HG02678 (cell line): ENCODE data around the gene CCDC175.

Experiments used
- ATAC-seq: cut with Tn5 transposase; IDR thresholded peaks from one replicate; pipeline ENCODE4 v1.9.1; 2021; ENCODE audit warnings: mild to moderate bottlenecking, moderate library complexity; ENCODE audit not compliant: unreplicated experiment

Gene CCDC175

DNA sequence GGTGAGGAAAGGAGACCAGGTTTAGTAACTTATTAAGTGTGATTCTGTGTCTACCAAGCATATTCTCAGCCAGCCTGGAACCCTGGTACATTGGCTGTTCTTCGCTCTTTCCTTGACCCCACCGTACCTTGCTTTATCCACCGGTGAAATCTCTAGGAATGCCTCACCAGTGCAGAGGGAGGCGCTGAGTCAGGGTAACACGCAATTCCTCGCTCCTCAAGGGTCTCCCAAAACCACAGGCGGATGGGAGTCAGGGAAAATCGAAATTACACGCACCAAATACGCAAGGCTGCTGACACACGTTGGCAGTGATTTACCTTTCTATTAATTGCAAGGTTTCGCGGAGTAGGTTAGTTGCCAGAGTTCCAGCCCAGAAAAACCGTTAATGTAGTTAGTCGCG lies 93.2 kb downstream of the CCDC175 start:
- ATAC-seq = no peak

DNA sequence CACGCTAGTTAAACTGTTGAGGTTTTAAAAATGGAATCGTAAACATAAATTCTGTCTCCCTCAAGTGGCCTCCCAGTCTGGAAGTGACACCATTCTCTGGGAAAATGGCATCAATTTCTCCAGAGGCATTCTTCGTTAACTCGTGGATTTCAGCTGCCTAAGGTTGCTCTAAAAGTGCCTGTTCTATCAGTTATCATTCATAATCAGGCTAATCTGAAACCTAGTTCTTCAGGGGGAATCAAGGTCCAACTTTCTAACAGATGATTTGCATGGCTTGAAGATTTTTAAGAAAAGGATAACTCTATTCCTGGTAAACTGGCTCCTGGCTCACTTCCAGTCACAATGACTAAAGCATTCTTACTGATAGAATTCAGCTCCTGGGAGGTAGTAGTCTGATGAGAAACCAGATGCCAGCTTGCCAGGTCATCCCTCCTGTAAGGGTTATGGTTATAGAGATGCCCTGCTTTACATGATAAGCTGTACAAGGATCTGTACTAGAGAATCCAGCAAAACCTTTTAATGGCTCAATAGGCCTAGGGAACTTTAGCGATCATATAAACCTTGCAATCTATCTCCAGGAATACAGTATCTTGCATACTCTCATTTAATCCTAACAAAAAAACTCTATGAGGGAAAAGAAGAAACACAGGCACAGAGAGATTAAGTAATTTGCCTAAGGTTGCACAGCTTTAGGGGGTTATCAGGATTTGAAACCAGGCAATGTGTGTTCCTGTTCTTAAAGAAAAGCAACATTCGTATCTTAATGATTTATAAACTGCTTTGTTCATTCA lies 93.9 kb downstream of the CCDC175 start:
- ATAC-seq = no peak

DNA sequence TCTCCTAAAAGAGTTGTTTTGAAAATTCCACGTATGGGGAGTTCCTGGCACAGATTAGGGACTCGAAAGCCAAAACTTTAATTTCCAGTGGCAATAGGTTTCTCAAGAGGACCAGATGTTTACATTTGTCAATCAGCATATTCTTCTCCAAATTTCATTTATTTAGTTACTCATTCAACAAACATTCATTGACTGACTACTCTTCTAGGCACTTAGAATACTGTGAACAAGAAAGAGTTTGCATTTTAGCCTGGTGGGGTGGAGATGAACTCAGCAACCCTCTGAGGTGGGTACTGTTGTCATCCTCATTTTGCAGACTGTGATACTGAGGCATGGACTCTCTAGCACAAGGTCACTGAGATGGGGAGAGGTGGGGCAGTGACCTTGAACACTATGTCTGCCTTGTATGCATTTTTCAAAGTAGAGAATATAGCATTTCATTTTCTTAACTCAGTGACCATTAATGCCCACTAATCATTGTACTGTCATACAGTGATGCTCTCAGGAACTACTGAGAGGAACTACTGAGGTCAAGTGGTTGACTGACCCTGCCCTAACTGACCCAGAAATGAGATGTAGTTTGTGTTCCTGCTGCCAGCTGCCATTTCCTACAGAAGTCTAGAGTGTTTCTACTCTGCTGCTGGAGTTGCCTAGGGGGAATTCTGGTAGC lies 94.6 kb downstream of the CCDC175 start:
- ATAC-seq = no peak

DNA sequence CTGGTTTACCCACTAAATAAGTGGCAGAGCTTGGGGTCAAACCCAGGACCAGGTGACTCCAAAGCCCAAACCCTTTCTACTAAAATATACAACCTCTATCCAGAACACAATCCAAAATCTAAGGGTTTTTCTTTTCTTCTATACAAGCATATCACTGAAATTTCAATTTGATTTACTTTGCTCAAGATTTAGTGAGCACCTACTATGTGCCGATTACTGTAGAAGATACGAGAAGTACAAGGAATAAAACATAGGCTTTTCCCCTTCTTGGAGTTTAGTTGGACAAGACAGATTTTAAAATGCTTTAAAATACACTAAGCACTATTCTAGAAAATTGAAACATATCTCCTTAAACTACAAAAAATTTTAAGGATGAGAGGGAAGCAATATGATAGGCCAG lies 95.2 kb downstream of the CCDC175 start:
- no peak for ATAC-seq

DNA sequence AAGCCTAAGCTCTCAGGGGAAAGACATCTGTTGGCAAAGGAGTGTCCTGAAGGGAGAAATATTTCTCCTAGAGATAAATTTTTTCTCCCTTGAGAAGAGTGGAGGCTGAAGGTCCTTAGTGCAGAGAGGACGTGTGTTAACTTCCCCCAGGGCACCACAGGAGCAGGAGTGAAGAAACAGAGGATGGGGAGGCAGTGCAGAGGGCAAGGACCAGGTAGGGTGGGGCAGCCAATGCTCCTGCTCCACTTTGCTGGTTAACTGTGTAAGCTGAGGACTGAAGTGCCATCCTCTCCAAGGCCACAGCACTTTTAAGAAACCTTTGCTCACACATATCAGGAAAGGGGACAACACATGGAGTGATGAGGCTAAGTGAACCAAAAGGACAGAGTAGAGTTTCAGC lies 96.4 kb downstream of the CCDC175 start:
- ATAC-seq = no peak

DNA sequence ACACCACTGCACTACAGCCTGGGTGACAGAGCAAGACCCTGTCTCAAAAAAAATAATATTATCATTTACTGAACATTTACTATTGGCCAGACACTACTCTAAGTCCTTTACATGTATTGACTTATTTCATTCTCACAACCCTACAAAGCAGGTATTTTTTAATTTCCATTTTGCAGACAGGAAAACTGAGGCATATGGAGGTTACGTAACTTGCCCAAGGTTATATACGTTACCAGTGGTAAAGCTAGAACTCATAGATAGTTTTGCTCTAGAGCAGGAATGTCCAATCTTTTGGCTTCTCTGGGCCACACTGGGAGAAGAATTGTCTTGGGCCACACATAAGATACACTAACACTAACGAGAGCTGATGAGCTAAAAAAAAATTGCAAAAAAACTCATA lies 98.1 kb downstream of the CCDC175 start:
- ATAC-seq = no peak

DNA sequence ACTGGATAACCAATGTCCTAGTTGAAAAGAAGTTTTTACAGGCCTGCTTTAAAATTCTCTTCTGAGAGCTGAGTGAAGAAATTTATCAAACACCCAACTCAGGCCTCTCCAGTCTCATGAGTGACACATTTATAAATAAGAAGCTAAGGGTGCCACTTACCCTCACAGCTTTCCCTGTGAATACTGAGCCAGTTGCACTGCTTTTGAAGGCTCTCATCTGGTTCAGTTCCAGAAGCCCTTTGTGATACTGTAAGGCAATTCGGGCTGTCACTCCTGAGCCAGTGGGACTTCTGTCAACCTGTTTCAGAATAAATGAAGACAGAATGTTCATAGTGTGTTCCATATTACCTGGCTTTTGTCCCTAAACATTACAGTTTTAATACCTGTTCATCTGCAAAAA lies 100.9 kb downstream of the CCDC175 start:
- ATAC-seq = no peak

DNA sequence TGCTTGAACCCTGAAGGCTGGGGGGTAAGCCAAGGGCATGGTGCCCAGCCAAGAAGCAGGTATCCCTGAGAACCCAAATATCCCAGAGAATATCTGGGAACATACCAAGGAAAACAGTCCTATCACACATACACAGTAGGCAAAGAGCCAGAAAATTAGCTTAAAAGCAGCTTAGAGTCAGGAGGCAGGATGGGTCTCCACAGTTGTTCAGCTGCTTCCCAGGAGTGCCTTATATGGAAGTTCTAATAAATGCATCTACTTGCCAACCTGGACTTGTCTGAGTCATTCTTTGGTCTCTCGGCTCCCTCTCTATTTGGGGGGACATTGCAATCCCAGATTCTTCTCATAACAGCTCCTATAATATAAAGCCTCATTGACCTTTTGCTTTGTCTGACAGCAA lies 102.4 kb downstream of the CCDC175 start:
- ATAC-seq = no peak

DNA sequence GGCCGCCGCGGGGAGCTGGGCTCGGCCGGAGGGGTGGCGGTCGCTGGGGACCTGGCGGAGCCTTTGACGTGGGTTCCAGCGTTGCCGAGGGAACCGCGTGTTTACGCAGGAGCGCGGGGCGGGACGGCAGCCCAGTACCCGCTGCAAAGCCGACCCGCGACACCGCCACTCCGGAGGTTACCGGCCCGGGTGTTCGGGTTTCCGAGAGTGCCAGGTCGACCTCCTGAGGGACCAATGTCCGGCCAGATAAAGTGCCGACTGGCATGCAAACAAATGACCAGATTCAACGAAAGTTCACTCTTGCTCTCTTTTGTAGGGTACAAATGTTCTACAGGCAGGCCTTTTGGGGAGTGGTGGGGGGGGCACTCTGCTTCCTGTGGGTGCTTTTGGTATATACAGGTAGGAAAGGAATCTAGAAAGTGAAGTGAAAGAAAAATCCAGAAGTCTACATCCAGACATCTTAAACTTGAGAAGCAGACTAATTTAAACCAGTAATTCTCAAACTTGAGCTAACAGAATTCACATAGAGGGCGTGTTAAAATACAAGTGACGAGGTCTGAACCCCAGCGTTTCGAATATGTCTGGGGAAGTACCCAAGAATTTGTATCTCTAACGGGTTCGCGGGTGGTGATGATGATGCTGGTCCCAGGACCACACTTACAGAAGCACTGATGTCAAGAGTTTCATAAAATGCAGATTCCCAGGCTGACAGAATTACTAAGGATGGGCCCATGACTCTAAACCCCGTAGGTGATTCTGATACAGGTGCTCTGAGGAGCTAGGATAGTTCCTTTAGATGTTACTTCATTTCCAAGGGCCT lies 111.1 kb downstream of the CCDC175 start, which contains the start of gene GPR135:
GPR135 (minus strand) TSS at position 65 of the 820 bp plus-strand sequence. CDS start 154 bp downstream, outside the sequence.
- ATAC-seq = peak; percentile 40

DNA sequence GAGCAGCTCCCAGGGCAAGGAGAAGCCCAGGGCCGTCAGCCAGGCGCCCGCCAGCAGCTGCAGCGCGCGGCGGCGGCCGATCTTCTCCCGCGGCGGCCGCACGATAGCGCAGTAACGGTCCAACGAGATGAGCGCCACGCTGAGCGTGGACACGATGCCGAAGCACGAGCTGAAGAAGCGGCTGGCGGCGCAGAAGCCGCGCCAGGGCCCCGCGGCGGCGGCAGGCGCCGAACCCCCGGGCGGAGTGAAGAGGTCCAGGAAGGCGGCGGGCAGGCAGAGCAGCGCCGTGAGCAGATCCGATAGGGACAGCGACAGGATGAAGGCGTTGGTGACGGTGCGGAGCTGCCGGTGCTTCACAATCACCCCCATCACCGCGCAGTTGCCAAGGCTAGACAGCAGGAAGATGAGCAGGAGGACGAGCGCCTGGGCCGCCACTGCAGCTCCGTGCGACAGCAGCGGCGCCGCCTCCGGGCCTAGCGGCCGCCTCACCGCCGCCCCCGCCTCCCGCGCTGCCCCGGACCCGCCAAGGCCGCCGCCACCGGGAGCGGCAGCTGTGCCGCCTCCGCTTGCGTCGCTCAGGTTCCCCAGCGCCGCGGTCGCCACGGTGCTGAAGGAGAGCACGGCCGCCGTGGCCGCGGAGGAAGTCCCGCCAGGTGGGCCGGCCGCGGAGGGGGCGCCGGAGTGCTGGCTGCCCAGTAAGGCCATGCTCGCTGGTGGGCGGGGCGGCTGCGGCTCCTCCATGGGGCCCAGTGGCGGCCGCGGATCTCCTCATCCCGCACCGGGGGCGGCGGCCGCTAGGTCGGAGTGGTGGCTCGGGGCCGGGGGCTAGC lies 111.9 kb downstream of the CCDC175 start:
- ATAC-seq = peak; percentile 70

DNA sequence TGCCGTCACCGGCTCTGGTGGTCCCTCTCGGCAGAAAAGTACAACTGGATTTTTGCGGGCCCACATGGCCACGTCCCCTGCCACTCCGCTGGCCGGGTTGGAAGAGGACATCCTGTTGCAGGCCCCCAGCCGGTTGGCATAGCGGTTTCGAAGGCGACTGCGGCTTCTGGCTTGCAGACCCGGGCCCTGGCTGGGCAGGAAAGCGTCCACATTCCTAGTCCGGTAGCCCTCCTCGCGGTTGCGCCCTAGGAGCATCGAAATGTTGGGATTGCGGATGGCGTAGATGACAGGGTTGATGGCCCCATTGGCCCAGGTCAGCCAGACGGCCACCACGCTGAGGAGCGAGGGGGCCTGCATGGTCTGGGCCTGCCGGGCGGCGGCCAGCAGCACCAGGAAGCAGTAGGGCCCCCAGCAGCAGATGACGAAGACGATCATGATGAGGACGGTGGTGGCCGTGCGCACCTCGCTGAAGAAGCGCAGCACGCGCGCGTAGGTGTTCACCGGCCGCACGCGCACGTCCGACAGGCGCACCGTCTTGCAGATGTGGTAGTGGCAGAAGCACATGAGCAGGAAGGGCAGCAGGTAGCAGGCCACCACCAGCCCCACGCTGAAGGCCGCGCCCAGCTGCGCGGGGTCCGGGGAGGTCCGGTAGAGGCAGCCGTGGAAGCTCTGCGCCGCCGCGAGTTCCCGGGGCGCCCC lies 112.7 kb downstream of the CCDC175 start:
- ATAC-seq = no peak

DNA sequence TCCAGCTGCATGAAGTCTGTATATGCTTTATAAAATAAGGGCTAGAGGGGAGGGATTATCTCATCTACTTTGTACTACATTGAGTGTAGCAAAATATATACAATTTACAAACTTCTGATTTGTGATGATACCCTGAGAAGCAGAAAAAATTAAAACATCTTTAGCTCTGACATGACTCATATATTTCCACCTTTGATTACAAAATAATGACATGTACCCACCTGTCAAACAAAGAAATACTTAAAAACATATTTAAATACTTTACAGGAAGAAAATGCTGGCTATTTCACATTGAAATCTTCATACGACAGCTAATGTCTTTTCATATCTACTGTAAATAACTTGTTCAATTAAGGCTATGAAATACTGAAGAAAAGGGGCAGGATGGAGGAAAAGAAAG lies 114.7 kb downstream of the CCDC175 start:
- ATAC-seq = no peak

DNA sequence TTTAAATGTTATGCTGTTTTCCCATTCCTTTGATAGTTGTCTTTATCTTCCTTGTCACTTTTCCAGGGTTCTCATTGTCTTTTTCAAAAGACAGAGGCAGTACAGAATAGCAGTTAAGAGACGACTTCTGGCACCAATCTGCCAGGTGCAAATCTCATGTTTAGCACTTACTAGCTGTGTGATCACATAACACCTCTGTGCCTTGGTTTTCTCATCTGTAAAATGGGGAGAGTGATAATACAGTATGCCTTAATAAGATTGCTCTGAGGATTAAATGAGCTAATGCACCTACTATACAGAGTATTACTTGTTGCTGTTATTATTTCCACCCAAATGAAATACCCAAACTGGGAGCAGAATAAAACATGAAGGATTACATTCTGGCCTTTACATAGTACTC lies 116.2 kb downstream of the CCDC175 start:
- no peak for ATAC-seq

DNA sequence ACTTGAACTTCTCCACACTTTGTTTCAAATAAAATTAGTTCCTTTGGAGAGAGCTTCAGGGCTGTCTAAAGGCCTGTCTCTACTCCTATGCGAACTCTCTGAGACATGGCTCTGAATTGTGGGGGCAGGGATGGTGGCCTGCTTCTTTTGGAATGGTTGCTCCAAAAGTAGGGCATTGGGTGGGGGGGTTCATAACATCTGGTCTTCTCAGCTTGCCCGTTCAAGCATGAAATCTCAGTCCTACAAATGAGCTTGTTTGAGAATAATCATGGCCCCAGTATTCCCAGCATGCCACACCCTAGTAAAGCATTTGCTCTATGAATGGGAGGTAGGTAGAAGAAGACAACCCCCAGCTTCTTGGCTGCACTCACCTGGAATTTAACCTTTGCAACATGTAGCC lies 118.1 kb downstream of the CCDC175 start:
- ATAC-seq = no peak

DNA sequence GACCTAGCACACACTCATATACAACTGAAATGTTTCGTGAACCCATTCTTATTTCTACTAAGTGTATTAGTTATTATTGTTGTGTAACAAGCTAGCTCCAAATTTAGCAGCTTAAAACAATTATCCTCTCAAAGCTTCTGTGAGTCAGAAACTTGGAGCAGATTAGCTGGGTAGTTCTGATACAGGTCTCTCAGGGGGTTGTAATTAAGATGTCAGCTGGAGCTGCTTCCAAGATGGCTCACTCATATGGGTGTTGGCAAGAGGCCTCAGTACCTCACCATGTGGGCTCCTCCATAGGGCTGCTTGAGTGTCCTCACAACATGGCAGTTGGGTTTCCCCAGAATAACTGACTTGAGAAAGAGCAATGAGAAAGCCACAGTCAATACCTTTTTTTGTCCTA lies 121.2 kb downstream of the CCDC175 start:
- ATAC-seq = no peak
